GM18858 (cell line): ENCODE data around the gene ARHGEF28.

Source experiments
- ATAC-seq: cut with Tn5 transposase; IDR thresholded peaks from one replicate; pipeline ENCODE4 v1.9.1; 2021; ENCODE audit not compliant: unreplicated experiment

ARHGEF28 gene

GRCh38 chr5:73692981-73693380 lies 67.0 kb downstream of the ARHGEF28 start:
- ATAC-seq, result no peak

DNA sequence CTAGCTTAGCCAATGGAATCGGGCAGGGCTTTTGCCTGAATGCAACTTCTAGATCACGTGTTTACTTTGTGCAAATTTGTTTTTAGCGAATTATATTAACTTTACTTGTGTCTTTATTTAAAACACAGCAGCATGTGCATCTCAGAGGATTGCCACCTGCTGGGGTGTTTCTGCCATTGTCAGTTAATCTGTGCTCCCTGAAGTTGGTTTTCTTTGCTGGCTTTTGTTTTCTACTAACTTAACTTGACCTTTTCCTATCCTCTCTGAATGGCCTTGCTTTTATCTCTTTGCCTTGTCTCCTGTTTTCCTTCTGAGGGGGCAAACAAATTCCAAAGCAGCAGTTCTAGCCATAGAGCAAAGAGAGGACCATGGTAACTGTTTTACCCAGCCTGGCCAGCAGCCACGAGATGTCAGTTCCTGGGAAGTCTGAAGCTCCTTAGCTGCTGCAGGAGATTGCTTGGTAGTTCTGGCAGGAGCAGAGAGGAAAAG lies 67.6 kb downstream of the ARHGEF28 start:
- no peak for ATAC-seq

- ATAC-seq, result peak; percentile 79
Observed at GRCh38 chr5:73694089-73694488, 68.1 kb downstream of the ARHGEF28 start.

DNA sequence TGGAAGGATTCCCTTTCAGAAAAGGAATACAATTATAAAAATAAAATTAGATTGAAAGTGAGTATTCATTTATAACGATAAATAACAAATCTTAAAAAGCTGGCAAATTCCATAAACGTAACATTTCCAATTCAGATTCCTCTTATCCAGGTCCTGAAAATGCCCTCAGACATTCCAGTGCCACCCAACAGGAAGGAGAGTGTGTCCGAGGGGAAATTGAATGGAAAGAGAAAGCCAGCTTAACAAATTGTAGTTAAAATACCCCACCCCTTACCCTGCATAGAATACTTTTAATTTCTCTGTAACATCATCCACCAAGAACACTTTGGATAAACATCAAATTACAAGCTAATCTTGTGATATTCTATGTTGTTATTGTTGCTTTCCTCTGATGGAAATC lies 72.0 kb downstream of the ARHGEF28 start:
- ATAC-seq, result no peak

DNA sequence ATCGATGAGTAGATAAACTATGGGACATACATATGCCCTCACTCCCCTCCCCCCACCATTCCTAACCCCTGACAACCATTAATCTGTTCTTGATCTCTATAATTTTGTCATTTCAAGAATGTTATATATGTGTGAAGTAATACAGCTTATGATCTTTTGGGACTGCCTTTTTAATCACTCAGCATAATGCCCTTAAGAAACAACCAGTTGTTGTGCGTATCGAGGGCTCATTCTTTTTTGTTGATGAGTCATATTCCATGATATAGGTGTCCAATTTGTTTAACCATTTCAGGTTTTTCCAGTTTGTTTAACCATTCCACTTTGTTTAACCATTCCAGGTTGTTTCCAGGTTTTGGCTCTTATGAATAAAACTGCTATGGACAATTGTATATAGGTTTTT lies 75.6 kb downstream of the ARHGEF28 start:
- ATAC-seq, result no peak

DNA sequence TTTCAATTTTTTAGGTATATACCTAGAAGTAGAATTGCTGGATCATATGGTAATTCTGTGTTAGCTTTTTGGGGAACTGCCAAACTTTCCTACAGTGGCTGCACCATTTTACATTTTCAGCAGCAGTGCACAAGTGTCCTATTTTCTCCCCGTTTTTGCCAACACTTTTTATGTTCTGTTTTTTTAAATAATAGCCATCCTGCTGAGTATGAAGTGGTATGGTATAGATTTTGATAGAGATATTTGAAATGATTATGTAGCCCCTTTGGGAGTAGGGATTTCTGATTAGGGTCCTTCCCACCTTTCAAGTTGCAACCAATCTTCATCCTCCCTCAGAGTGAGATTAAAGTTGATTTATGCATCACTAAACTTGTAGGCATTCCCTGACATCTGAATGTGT lies 76.5 kb downstream of the ARHGEF28 start:
- no peak for ATAC-seq

- no peak for ATAC-seq
Observed at GRCh38 chr5:73702951-73703350, 77.0 kb downstream of the ARHGEF28 start.

- no peak for ATAC-seq
Observed at GRCh38 chr5:73705364-73705763, 79.4 kb downstream of the ARHGEF28 start.

GRCh38 chr5:73706963-73707362 lies 81.0 kb downstream of the ARHGEF28 start:
- ATAC-seq, result no peak

GRCh38 chr5:73709536-73710129 lies 83.6 kb downstream of the ARHGEF28 start:
- no peak for ATAC-seq

DNA sequence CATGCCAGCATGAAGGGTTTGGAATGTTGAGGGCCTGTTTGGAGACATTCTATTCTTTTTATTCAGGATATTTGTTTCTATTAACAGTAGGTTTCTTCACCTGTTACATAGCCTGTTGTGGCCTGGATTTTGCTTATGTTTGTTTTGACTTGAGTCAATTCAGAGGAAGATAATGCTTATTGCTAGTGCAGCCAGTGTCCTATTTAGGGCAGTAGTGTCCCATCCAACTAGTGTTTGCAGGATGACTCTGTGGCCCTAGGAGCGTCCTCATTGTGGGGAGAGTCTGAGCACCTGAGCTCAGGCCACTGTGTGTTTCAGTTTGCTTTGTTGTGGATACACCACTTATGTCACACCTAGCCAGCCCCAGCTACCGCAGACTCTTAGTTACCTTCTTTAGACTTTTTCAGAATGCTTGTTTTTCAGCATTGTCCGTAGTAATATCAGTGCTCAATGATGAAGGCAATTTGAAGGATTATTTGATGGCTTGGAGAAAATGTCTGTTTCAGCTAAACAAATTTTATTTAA lies 90.3 kb downstream of the ARHGEF28 start:
- ATAC-seq, result no peak

GRCh38 chr5:73718762-73719161 lies 92.8 kb downstream of the ARHGEF28 start:
- ATAC-seq, result no peak

- ATAC-seq, result no peak
Observed at GRCh38 chr5:73719632-73720031, 93.6 kb downstream of the ARHGEF28 start.

- ATAC-seq, result no peak
Observed at GRCh38 chr5:73722231-73722630, 96.2 kb downstream of the ARHGEF28 start.

DNA sequence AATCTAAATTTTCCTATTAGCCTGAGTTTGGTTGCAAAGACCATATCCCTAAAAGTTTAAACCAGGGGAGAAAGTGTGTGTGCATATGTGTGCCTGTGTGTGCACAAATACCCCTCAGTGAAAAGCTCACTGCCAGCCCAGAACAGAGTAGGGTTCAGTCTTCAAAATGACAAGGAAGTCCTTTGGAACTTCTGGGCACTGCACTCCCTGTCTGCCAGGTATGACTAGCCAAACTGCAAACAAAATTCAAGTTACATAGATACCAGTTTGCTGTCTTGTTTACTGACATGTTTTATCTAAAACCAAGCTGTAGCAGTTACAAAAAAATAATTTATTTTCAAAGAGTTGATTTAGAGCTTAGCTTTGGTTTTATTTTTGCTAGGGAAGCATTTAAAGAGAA lies 100.1 kb downstream of the ARHGEF28 start:
- no peak for ATAC-seq

- no peak for ATAC-seq
Observed at GRCh38 chr5:73726606-73727231, 100.7 kb downstream of the ARHGEF28 start.

DNA sequence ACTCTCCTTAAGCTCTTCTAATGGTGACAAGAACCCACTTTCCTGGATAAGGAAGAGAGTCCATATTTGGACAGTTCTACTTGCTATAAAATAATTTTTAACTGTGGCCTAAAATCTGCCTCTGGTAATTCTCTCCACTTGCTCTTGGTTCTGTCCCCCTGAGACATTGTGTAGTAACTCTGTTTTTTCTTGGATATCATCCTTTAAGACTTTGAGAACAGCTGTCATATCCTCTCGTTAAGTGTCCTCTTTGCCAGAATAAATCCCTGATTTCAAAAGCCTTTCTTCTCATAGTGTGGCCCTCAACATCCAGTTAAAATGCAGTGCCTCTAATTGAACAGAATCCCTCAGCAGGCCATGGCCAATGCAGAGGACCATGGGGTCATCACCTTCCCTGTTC lies 101.5 kb downstream of the ARHGEF28 start:
- no peak for ATAC-seq

GRCh38 chr5:73728493-73729273 lies 102.7 kb downstream of the ARHGEF28 start:
- ATAC-seq, result no peak

DNA sequence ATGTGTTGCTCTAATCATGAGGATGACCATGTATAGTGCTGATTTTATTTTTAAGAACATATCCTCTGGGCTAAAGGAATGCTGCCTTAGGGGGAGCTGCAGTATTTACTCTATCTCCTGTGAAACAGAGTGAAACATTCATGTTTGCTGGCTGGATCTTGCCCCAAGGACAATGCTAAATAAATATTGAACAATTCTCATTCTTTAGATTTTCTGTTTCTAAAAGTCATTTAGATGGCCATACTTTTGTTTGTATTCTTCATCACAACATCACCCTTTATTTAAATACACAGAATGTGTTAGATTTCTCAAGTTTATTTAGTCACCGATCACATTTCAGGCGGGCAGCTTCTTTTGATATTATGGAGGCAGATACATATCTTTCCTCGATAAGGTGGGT lies 103.3 kb downstream of the ARHGEF28 start:
- no peak for ATAC-seq

GRCh38 chr5:73732045-73732444 lies 106.0 kb downstream of the ARHGEF28 start:
- no peak for ATAC-seq

GRCh38 chr5:73733219-73733618 lies 107.2 kb downstream of the ARHGEF28 start:
- ATAC-seq, result no peak
